Panc1 (cell line): Measurements from ENCODE around the gene APCDD1. TPM values are rescaled to one million over a fixed set of nuclear protein-coding genes. Genes with fewer than 3 reads are reported as not detected.

Source experiments
- ATAC-seq: fragments of 200-7000 bp; cut with Tn5 transposase; 2 replicates; pipeline ENCODE4 v1.9.1; 2020; ENCODE audit warnings: mild to moderate bottlenecking, moderate library complexity
- BruUV-seq: library from RNA; stranded (reverse); fragments of 400-500 nt; replicated peaks from 2 replicates; lab custom pipeline; 2021; lab: Mats Ljungman, UMichigan
- CTCF ChIA-PET: fragments of 300-600 bp; sonication (Branson Sonifier 250); formaldehyde crosslinking; loops from one replicate; lab custom pipeline; 2022; ENCODE audit warnings: antibody characterized with exemption; lab: Charles Lee
- POLR2A ChIA-PET: fragments of 300-600 bp; sonication (Branson Sonifier 250); formaldehyde crosslinking; loops from one replicate; lab custom pipeline; 2022; ENCODE audit warnings: antibody characterized with exemption; lab: Charles Lee
- DNase-seq: peaks from one replicate; pipeline ENCODE4 v3.0.0-alpha.2; 2010; ENCODE audit warnings: low read depth, low spot score
- H3K27ac ChIP-seq: 2 replicates; pipeline ENCODE4 v1.5.1; 2011; ENCODE audit warnings: mild to moderate bottlenecking, low read length, inconsistent platforms
- H3K27me3 ChIP-seq: fragments of 200-500 bp; sonication (Bioruptor generic); 2 replicates; pipeline ENCODE4 v1.6.0; 2014; ENCODE audit warnings: low read length, inconsistent platforms; ENCODE audit not compliant: control insufficient read depth, insufficient read depth
- H3K36me3 ChIP-seq: fragments of 200-500 bp; sonication (Bioruptor generic); 2 replicates; pipeline ENCODE4 v1.5.1; 2014; ENCODE audit warnings: inconsistent platforms, mild to moderate bottlenecking, low read length, moderate library complexity; ENCODE audit not compliant: control insufficient read depth, insufficient read depth
- H3K4me1 ChIP-seq: 2 replicates; pipeline ENCODE4 v1.5.1; 2011; ENCODE audit warnings: inconsistent platforms, mild to moderate bottlenecking, low read length, moderate library complexity; ENCODE audit not compliant: control insufficient read depth, insufficient read depth
- H3K4me3 ChIP-seq, 2 experiments: 2 replicates each; pipeline ENCODE4 v1.5.1; 2011 to 2012; ENCODE audit warnings: low read depth in 2 of 2, low read length in 2 of 2, mild to moderate bottlenecking in 2 of 2, inconsistent platforms in 1 of 2, moderate library complexity in 1 of 2
- H3K9me3 ChIP-seq: fragments of 200-500 bp; sonication (Bioruptor generic); 2 replicates; pipeline ENCODE4 v1.5.1; 2014; ENCODE audit warnings: low read depth, mild to moderate bottlenecking, inconsistent platforms, low read length, moderate library complexity; ENCODE audit not compliant: control insufficient read depth, insufficient read depth
- POLR2AphosphoS5 ChIP-seq: IDR thresholded peaks from 2 replicates; pipeline ENCODE4 v1.6.1; 2012; ENCODE audit warnings: mild to moderate bottlenecking, low read depth, low read length, moderate library complexity
- REST ChIP-seq, 2 experiments: IDR thresholded peaks; 2 replicates each; pipeline ENCODE4 v1.6.1; 2011 to 2012; ENCODE audit warnings: low read depth in 2 of 2, control low read depth in 1 of 2, low read length in 1 of 2, mild to moderate bottlenecking in 1 of 2, moderate library complexity in 1 of 2; ENCODE audit not compliant: insufficient read depth in 1 of 2
- SIN3A ChIP-seq: IDR thresholded peaks from 2 replicates; pipeline ENCODE4 v1.6.1; 2012; ENCODE audit warnings: low read depth, mild to moderate bottlenecking, low read length, moderate library complexity, borderline replicate concordance; ENCODE audit not compliant: insufficient read depth
- TCF7L2 ChIP-seq: IDR thresholded peaks from 2 replicates; pipeline ENCODE4 v1.6.1; 2011; ENCODE audit warnings: mild to moderate bottlenecking, low read depth, low read length, inconsistent platforms
- in situ Hi-C: cut with HindIII; loops from 2 replicates; pipeline ENCODE4 v1.10.0; 2016; ENCODE audit warnings: low sequenced_read_pairs, low pct_unique_long_range_greater_than_20kb
- intact Hi-C: fragments of 100-400 bp; cut with micrococcal nuclease; formaldehyde crosslinking; loops from one replicate; pipeline ENCODE4 v1.10.0; 2022; ENCODE audit not compliant: unreplicated experiment
- total RNA-seq: library from RNA; stranded (reverse); gene quantifications from one replicate; pipeline ENCODE4 v1.2.1, GENCODE V29; 2021; ENCODE audit not compliant: unreplicated experiment
- TF ChIP-seq, protein P1 (sequence below): fragments of 450-650 bp; IDR thresholded peaks from 2 replicates; pipeline ENCODE4 v1.5.1; 2017; ENCODE audit warnings: mild to moderate bottlenecking

The APCDD1 gene
- total RNA-seq, 1 experiment from 2014 or later: 0.36 TPM

DNA sequence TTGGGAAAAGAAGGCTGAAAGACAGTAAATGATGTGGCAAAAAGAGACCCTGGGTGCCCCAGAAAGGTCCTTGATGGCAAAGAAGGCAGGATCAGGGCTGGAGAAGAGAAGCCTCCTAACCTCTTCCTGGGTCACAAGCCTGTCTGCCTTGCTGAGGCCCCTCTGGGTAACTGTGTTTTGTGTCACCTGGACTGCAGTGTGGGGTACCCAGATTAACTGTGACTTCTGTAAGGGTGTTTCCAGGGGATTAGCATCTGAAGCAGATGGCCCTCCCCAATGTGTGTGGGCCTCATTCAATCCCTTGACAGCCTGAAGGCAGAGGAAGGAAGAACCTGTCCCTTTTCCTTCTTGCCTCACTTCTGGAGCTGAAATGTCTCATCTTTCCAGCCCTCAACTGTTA is 35.6 kb upstream of the APCDD1 start:
- no peak for TF ChIP-seq SIN3A
- TF ChIP-seq POLR2AphosphoS5: no peak
- TF ChIP-seq, protein P1, sequence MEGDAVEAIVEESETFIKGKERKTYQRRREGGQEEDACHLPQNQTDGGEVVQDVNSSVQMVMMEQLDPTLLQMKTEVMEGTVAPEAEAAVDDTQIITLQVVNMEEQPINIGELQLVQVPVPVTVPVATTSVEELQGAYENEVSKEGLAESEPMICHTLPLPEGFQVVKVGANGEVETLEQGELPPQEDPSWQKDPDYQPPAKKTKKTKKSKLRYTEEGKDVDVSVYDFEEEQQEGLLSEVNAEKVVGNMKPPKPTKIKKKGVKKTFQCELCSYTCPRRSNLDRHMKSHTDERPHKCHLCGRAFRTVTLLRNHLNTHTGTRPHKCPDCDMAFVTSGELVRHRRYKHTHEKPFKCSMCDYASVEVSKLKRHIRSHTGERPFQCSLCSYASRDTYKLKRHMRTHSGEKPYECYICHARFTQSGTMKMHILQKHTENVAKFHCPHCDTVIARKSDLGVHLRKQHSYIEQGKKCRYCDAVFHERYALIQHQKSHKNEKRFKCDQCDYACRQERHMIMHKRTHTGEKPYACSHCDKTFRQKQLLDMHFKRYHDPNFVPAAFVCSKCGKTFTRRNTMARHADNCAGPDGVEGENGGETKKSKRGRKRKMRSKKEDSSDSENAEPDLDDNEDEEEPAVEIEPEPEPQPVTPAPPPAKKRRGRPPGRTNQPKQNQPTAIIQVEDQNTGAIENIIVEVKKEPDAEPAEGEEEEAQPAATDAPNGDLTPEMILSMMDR: no peak
- TF ChIP-seq TCF7L2: no peak
- no peak for TF ChIP-seq REST (IDR thresholded peaks at IDR 0.05; ENCODE audit: insufficient read depth in 1 of 2, low read depth in 2 of 2, low read length in 1 of 2)
- DNase-seq: no peak
- intact Hi-C loops (loop anchor here (10.0 kb wide), 1 partner anchor 56 kb away; no protein-coding TSS in a partner anchor), in situ Hi-C loops (no loop called here)
- ChIA-PET POLR2A (no interaction called here), CTCF (no interaction called here)
- H3K36me3 ChIP-seq: no peaks in the 10 kb centered on the region
- H3K9me3 ChIP-seq: no peaks in the 10 kb centered on the region
- no peak overlapping the region for H3K4me3 ChIP-seq
- H3K27ac ChIP-seq: no peak overlapping the region
- ATAC-seq: no peak
- BruUV-seq: no TSS peak
- H3K27me3 ChIP-seq: no peaks in the 10 kb centered on the region
- no peaks in the 10 kb centered on the region for H3K4me1 ChIP-seq

DNA sequence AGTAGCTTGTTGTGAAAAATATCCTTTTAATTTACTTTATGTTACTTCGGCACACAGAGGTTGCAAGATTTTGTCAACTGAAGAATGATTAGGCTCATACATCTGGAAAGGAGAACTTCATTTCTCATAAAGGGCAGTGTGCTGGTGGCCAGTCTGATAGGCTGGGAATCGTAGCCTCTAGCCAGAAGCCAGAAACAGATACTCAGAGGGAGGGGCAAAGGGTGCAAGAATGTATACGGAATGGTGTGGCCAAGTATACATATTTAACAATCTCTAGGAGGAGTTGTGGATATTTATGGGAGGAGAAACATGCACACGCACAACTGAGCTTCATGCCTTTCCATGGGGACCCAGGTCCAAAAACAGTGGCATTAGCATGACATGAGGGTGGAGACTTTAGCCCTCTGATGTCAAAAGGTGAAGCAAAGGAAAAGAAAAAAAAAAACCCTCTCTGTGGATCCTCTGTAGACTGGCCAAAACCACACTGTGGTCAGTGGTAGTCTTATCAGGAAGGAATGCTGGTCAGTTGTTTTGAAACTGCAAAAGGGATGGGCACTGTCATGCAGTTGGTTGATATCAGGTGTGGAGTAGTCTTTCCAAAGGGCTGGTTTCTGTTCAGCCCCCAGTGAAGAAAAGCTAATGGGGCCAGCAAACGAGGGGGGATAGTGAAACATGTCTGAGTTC is 34.9 kb upstream of the APCDD1 start:
- TF ChIP-seq REST (IDR thresholded peaks at IDR 0.05; ENCODE audit: insufficient read depth in 1 of 2, low read depth in 2 of 2, low read length in 1 of 2) (no peak), TCF7L2 (no peak), SIN3A (no peak), POLR2AphosphoS5 (no peak)
- TF ChIP-seq, protein P1: no peak
- no peak overlapping the region for H3K27ac ChIP-seq
- ATAC-seq (no peak), DNase-seq (no peak)
- H3K36me3 ChIP-seq: no peaks in the 10 kb centered on the region
- no peaks in the 10 kb centered on the region for H3K4me1 ChIP-seq
- in situ Hi-C loops (no loop called here), intact Hi-C loops (loop anchor here (10.0 kb wide), 1 partner anchor 55 kb away; no protein-coding TSS in a partner anchor)
- no peaks in the 10 kb centered on the region for H3K9me3 ChIP-seq
- no peak overlapping the region for H3K4me3 ChIP-seq
- ChIA-PET CTCF (no interaction called here), POLR2A (no interaction called here)
- no TSS peak for BruUV-seq
- H3K27me3 ChIP-seq: no peaks in the 10 kb centered on the region; the same call in 1 of the 2 replicates
